Epidermal melanocyte (primary cell): ENCODE results near the gene PHKA2.
A peak's percentile ranks its signal among the peaks of the same experiment; 100 is the strongest.
"Not testable (repeated sequence)": the region's sequence is repeated elsewhere in the genome, so short reads cannot be mapped to it uniquely, and the experiment has no call there.

Experiments
- DNase-seq: peaks from one replicate; pipeline ENCODE4 v3.0.0; 2011; ENCODE audit warnings: low spot score; ENCODE audit not compliant: insufficient read length

PHKA2 gene

GRCh38 chrX:18872621-18873020, 111.3 kb downstream of the PHKA2 start:
- DNase-seq, result no peak

GRCh38 chrX:18871970-18872369, 111.9 kb downstream of the PHKA2 start:
- no peak for DNase-seq

- no peak for DNase-seq
Observed at GRCh38 chrX:18871161-18871890, 112.6 kb downstream of the PHKA2 start.

- no peak for DNase-seq
Observed at GRCh38 chrX:18864390-18864920, 119.5 kb downstream of the PHKA2 start.

GRCh38 chrX:18861511-18861910, 122.4 kb downstream of the PHKA2 start:
- DNase-seq, result no peak

- DNase-seq, result no peak
Observed at GRCh38 chrX:18856645-18856997, 127.3 kb downstream of the PHKA2 start.

- DNase-seq, result peak; percentile 26
Observed at GRCh38 chrX:18855919-18856644, 127.8 kb downstream of the PHKA2 start.

GRCh38 chrX:18847901-18848300, 136.0 kb downstream of the PHKA2 start:
- DNase-seq, result not testable (repeated sequence)
